Right lobe of liver (tissue), 4 donors: ENCODE measurements around the gene CISD2.
"Not testable (repeated sequence)": the region's sequence is repeated elsewhere in the genome, so short reads cannot be mapped to it uniquely, and the experiment has no call there.

ENCODE experiments used
- POLR2A ChIP-seq: fragments of 450-650 bp; IDR thresholded peaks from one replicate; pipeline ENCODE4 v1.6.1; 2017; ENCODE audit warnings: antibody characterized with exemption, mild to moderate bottlenecking
- TF ChIP-seq, protein P1 (sequence below), 4 donors: fragments of 200-600 bp in 3 of 4; fragments of 450-650 bp in 1 of 4; IDR thresholded peaks; one replicate each; pipeline versions ENCODE4 v1.5.1 to v1.8.0; 2016 to 2022; ENCODE audit warnings: antibody characterized with exemption in 4 of 4, mild to moderate bottlenecking in 2 of 4
- donor health status: DM: no; HTN: no; CAD: no.
- donor health status: DM: no; HTN: no; CAD: no.
- donor health status: DM: no; HTN: yes; CAD: no.

DNA sequence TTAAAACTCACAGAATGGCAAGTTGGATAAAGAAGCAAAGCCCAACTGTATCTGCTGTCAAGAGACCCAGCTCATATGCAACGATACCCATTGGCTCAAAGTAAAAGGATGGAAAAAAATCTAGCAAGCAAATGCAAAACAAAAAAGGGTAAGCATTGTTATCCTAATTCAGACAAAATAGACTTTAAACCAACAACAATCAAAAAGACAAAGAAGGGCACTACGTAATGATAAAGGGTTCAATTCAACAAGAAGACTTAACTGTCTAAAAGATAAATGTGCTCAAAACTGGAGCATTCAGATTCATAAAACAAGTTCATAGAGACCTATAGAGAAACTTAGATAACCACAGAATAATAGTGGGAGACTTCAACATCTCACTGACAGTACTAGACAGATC is 69.3 kb downstream of the CISD2 start:
- not testable (repeated sequence) for TF ChIP-seq POLR2A
- TF ChIP-seq, protein P1, sequence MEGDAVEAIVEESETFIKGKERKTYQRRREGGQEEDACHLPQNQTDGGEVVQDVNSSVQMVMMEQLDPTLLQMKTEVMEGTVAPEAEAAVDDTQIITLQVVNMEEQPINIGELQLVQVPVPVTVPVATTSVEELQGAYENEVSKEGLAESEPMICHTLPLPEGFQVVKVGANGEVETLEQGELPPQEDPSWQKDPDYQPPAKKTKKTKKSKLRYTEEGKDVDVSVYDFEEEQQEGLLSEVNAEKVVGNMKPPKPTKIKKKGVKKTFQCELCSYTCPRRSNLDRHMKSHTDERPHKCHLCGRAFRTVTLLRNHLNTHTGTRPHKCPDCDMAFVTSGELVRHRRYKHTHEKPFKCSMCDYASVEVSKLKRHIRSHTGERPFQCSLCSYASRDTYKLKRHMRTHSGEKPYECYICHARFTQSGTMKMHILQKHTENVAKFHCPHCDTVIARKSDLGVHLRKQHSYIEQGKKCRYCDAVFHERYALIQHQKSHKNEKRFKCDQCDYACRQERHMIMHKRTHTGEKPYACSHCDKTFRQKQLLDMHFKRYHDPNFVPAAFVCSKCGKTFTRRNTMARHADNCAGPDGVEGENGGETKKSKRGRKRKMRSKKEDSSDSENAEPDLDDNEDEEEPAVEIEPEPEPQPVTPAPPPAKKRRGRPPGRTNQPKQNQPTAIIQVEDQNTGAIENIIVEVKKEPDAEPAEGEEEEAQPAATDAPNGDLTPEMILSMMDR (IDR thresholded peaks at IDR 0.05): not testable (repeated sequence)
